ENCODE data around the gene TCF21. TPM values are rescaled to one million over a fixed set of nuclear protein-coding genes. Genes with fewer than 3 reads are reported as not detected.

Gene TCF21
- polyA plus RNA-seq, 1 experiment, result 0.16 TPM

- POLR2A ChIA-PET, result no interaction called here
- H3K27me3 ChIP-seq (ENCODE audit: control insufficient read depth, insufficient read depth, low read length), result peaks cover 53% of the 10 kb centered on the region
These were observed 6.8 kb downstream of the TCF21 start for GRCh38 chr6:133895573-133896343.

GRCh38 chr6:133896344-133896721 lies 7.4 kb downstream of the TCF21 start:
- no peak for DNase-seq (ENCODE audit: low read depth)
- ChIA-PET CTCF (interaction anchor here (0.6 to 1.6 kb wide), 5 partner anchors 13 to 328 kb away, joined by 3 to 6 read pairs (median 3); no protein-coding TSS in a partner anchor), POLR2A (no interaction called here)
- Histone ChIP-seq H3K36me3 (ENCODE audit: control insufficient read depth, insufficient read depth, low read length) (no peaks in the 10 kb centered on the region; the same call in 1 of the 2 replicates), H3K27me3 (ENCODE audit: control insufficient read depth, insufficient read depth, low read length) (peaks cover 50% of the 10 kb centered on the region), H3K4me3 (ENCODE audit: low read depth, low read length) (no peak overlapping the region)
- TF ChIP-seq, protein P1, sequence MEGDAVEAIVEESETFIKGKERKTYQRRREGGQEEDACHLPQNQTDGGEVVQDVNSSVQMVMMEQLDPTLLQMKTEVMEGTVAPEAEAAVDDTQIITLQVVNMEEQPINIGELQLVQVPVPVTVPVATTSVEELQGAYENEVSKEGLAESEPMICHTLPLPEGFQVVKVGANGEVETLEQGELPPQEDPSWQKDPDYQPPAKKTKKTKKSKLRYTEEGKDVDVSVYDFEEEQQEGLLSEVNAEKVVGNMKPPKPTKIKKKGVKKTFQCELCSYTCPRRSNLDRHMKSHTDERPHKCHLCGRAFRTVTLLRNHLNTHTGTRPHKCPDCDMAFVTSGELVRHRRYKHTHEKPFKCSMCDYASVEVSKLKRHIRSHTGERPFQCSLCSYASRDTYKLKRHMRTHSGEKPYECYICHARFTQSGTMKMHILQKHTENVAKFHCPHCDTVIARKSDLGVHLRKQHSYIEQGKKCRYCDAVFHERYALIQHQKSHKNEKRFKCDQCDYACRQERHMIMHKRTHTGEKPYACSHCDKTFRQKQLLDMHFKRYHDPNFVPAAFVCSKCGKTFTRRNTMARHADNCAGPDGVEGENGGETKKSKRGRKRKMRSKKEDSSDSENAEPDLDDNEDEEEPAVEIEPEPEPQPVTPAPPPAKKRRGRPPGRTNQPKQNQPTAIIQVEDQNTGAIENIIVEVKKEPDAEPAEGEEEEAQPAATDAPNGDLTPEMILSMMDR (IDR thresholded peaks at IDR 0.05; ENCODE audit: insufficient read depth, low read depth, low read length), result no peak

More at GRCh38 chr6:133895573-133896343, 6.8 kb downstream of the TCF21 start:
- H3K36me3 ChIP-seq (ENCODE audit: control insufficient read depth, insufficient read depth, low read length), result no peaks in the 10 kb centered on the region; the same call in 1 of the 2 replicates
- TF ChIP-seq, protein P1 (IDR thresholded peaks at IDR 0.05; ENCODE audit: insufficient read depth, low read depth, low read length), result 0 out of 2 replicates have a peak, but pooled peaks have one; percentile 16
- no peak overlapping the region for H3K4me3 ChIP-seq (ENCODE audit: low read depth, low read length)
- DNase-seq (ENCODE audit: low read depth), result no peak
- CTCF ChIA-PET, result interaction anchor here (1.0 to 1.6 kb wide), 5 partner anchors 9 to 327 kb away, joined by 3 to 6 read pairs (median 3); no protein-coding TSS in a partner anchor

GRCh38 chr6:133898263-133898662 lies 9.3 kb downstream of the TCF21 start:
- POLR2A ChIA-PET, result no interaction called here
- H3K27me3 ChIP-seq (ENCODE audit: control insufficient read depth, insufficient read depth, low read length), result peaks cover 41% of the 10 kb centered on the region
- TF ChIP-seq, protein P1 (IDR thresholded peaks at IDR 0.05; ENCODE audit: insufficient read depth, low read depth, low read length), result no peak
- no peaks in the 10 kb centered on the region; the same call in 1 of the 2 replicates for H3K36me3 ChIP-seq (ENCODE audit: control insufficient read depth, insufficient read depth, low read length)
- H3K4me3 ChIP-seq (ENCODE audit: low read depth, low read length), result no peak overlapping the region
- DNase-seq (ENCODE audit: low read depth), result no peak
- CTCF ChIA-PET, result interaction anchor here (0.7 to 1.9 kb wide), 6 partner anchors 9 to 329 kb away, joined by 3 to 14 read pairs (median 4); no protein-coding TSS in a partner anchor

DNA sequence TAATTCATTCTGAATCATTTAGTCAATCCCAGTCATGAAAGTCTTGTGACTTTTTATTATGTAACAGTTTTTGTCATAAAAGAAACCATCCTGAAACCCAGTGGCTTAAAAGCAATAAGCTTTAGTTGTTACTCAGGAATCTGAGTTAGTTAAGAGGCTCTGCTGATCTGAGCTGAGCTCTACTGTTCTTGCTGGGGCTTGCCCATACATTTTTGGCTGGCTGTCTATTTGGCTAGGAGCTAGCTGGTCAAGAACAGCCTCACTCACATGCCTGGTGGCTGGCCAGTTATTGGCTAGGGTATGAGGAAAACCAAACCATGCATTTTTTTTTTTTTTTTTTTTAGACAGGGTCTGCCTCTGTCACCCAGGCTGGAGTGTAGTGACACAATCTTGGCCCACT lies 10.6 kb downstream of the TCF21 start:
- CTCF ChIA-PET, result interaction anchor here (0.9 kb wide), 1 partner anchor 18 kb away, joined by 3 read pairs; no protein-coding TSS in a partner anchor

GRCh38 chr6:133903855-133904254 lies 14.9 kb downstream of the TCF21 start:
- DNase-seq (ENCODE audit: low read depth), result no peak
- ChIA-PET CTCF (no interaction called here), POLR2A (no interaction called here)
- TF ChIP-seq, protein P1 (IDR thresholded peaks at IDR 0.05; ENCODE audit: insufficient read depth, low read depth, low read length), result no peak
- H3K4me3 ChIP-seq (ENCODE audit: low read depth, low read length), result no peak overlapping the region
- H3K27me3 ChIP-seq (ENCODE audit: control insufficient read depth, insufficient read depth, low read length), result peaks cover 13% of the 10 kb centered on the region
- no peaks in the 10 kb centered on the region for H3K36me3 ChIP-seq (ENCODE audit: control insufficient read depth, insufficient read depth, low read length)

More for the DNA sequence above, 10.6 kb downstream of the TCF21 start:
- H3K27me3 ChIP-seq (ENCODE audit: control insufficient read depth, insufficient read depth, low read length), result peaks cover 31% of the 10 kb centered on the region
- TF ChIP-seq, protein P1 (IDR thresholded peaks at IDR 0.05; ENCODE audit: insufficient read depth, low read depth, low read length), result no peak
- H3K36me3 ChIP-seq (ENCODE audit: control insufficient read depth, insufficient read depth, low read length), result no peaks in the 10 kb centered on the region; the same call in 1 of the 2 replicates
- no peak overlapping the region for H3K4me3 ChIP-seq (ENCODE audit: low read depth, low read length)
- POLR2A ChIA-PET, result no interaction called here
- DNase-seq (ENCODE audit: low read depth), result no peak

Measured in BJ (cell line).